GM12878 (cell line): ENCODE measurements around the gene CHCHD3.

ENCODE experiments used
- BRCA1 ChIP-seq: IDR thresholded peaks from 2 replicates; pipeline ENCODE4 v1.6.1; 2011; ENCODE audit warnings: low read depth, low read length, improper control_type of control experiment
- EZH2 ChIP-seq: IDR thresholded peaks from 2 replicates; pipeline ENCODE4 v1.6.1; 2012; ENCODE audit warnings: low read depth, mild to moderate bottlenecking, control low read depth, inconsistent platforms, low read length, borderline replicate concordance; ENCODE audit not compliant: control insufficient read depth
- JUND ChIP-seq: IDR thresholded peaks from 2 replicates; pipeline ENCODE4 v1.6.1; 2012; ENCODE audit warnings: low read depth, mild to moderate bottlenecking, low read length, improper control_type of control experiment, moderate library complexity
- POLR2A ChIP-seq: IDR thresholded peaks from 2 replicates; pipeline ENCODE4 v1.6.1; 2011; ENCODE audit warnings: low read depth, mild to moderate bottlenecking, low read length
- SRF ChIP-seq, 2 experiments: IDR thresholded peaks; 2 replicates each; pipeline ENCODE4 v1.6.1; 2011; ENCODE audit warnings: low read depth in 2 of 2, low read length in 2 of 2, mild to moderate bottlenecking in 1 of 2, moderate library complexity in 1 of 2
- TF ChIP-seq, protein P1 (sequence below), 3 experiments: IDR thresholded peaks in 2 of 3; conservative IDR thresholded peaks in 1 of 3; 2 replicates each; pipeline ENCODE4 v1.5.1; 2011; ENCODE audit warnings: low read depth in 3 of 3, low read length in 3 of 3, mild to moderate bottlenecking in 3 of 3, control low read depth in 2 of 3, moderate library complexity in 2 of 3, inconsistent platforms in 1 of 3, mixed read lengths in 1 of 3; ENCODE audit not compliant: control insufficient read depth in 2 of 3, insufficient read depth in 1 of 3; ENCODE audit errors: extremely low read depth in 1 of 3

DNA sequence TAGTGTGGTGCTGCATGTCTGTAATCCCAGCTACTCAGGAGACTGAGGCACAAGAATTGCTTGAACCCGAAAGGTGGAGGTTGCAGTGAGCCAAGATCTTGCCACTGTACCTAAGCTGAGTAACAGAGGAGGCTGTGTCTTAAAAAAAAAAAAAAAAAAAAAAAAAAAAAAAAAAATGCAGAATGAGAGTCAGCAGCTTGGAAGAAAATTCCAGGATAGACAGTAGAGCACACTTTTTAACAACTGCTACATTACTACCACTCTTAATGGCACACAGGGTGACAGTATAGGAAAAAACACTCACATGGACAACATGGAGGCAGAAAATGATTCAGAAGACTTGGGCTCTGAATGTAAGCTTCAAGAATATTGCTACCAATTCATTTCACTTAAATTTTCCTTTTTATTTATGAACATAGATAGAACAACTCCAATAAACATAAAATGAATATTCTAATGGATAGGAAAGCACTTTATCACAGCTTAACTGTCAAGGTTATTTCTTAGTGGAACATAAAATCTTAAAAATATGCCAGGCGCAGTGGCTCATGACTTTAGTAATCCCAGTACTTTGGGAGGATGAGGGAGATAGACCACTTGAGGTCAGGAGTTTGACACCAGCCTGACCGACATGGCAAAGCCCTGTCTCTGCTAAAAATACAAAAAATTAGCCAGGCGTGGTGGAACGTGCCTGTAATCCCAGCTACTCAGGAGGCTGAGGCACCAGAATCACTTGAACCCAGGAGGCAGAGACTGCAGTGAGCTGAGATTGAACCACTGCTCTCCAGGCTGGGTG is 31.5 kb downstream of the CHCHD3 start:
- TF ChIP-seq JUND (no peak), SRF (IDR thresholded peaks at IDR 0.05; ENCODE audit: low read depth in 2 of 2, low read length in 2 of 2) (no peak), POLR2A (no peak), EZH2 (no peak), BRCA1 (no peak)
- TF ChIP-seq, protein P1, sequence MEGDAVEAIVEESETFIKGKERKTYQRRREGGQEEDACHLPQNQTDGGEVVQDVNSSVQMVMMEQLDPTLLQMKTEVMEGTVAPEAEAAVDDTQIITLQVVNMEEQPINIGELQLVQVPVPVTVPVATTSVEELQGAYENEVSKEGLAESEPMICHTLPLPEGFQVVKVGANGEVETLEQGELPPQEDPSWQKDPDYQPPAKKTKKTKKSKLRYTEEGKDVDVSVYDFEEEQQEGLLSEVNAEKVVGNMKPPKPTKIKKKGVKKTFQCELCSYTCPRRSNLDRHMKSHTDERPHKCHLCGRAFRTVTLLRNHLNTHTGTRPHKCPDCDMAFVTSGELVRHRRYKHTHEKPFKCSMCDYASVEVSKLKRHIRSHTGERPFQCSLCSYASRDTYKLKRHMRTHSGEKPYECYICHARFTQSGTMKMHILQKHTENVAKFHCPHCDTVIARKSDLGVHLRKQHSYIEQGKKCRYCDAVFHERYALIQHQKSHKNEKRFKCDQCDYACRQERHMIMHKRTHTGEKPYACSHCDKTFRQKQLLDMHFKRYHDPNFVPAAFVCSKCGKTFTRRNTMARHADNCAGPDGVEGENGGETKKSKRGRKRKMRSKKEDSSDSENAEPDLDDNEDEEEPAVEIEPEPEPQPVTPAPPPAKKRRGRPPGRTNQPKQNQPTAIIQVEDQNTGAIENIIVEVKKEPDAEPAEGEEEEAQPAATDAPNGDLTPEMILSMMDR (IDR thresholded peaks at IDR 0.05 in 2 of 3, conservative IDR thresholded peaks at IDR 0.05 in 1 of 3; ENCODE audit: control insufficient read depth in 2 of 3, extremely low read depth in 1 of 3, insufficient read depth in 1 of 3, low read depth in 3 of 3, low read length in 3 of 3): no peak
